Naive thymus-derived CD4-positive, alpha-beta T cell (primary cell): ENCODE measurements around the gene MXD4. TPM values are rescaled to one million over a fixed set of nuclear protein-coding genes. Genes with fewer than 3 reads are reported as not detected.
A peak's percentile ranks its signal among the peaks of the same experiment; 100 is the strongest.

ENCODE experiments used
- ATAC-seq: fragments of 150-1000 bp; cut with Tn5 transposase; 2 replicates; pipeline ENCODE4 v1.10.0; 2021; ENCODE audit warnings: mild to moderate bottlenecking, moderate library complexity
- CTCF ChIA-PET: fragments of 350-600 bp; sonication (Branson Sonifier 250); formaldehyde crosslinking; loops from one replicate; lab custom pipeline; 2021; ENCODE audit warnings: antibody characterized with exemption; lab: Charles Lee
- POLR2A ChIA-PET: fragments of 350-600 bp; sonication (Branson Sonifier 250); formaldehyde crosslinking; loops from one replicate; lab custom pipeline; 2021; ENCODE audit warnings: antibody characterized with exemption, inconsistent platforms; lab: Charles Lee
- DNase-seq, 9 donors: peaks; one replicate each; pipeline versions ENCODE4 v3.0.0 to v3.0.0-alpha.2; 2020 to 2022; ENCODE audit warnings: mixed read lengths in 1 of 9
- H3K27ac ChIP-seq: one replicate; pipeline ENCODE4 v1.7.0; 2013; ENCODE audit warnings: mild to moderate bottlenecking, low read depth, low read length, moderate library complexity
- H3K27me3 ChIP-seq, 2 donors: one replicate each; pipeline ENCODE4 v1.7.0; 2013; ENCODE audit warnings: low read length in 2 of 2, mild to moderate bottlenecking in 2 of 2, moderate library complexity in 2 of 2; ENCODE audit not compliant: control insufficient read depth in 2 of 2, insufficient read depth in 2 of 2
- H3K36me3 ChIP-seq, 3 experiments: 1 replicate in 2 of 3; 2 replicates in 1 of 3; pipeline ENCODE4 v1.7.0; 2013; ENCODE audit warnings: low read length in 3 of 3, mild to moderate bottlenecking in 3 of 3, moderate library complexity in 1 of 3; ENCODE audit not compliant: insufficient read depth in 3 of 3, control insufficient read depth in 2 of 3
- H3K4me1 ChIP-seq, 2 donors: one replicate each; pipeline ENCODE4 v1.7.0; 2013; ENCODE audit warnings: low read length in 2 of 2, mild to moderate bottlenecking in 2 of 2, moderate library complexity in 1 of 2; ENCODE audit not compliant: control insufficient read depth in 2 of 2, insufficient read depth in 2 of 2
- H3K4me3 ChIP-seq: 2 replicates; pipeline ENCODE4 v1.7.0; 2013; ENCODE audit warnings: mild to moderate bottlenecking, low read length
- H3K9me3 ChIP-seq, 3 experiments: 1 replicate in 2 of 3; 2 replicates in 1 of 3; pipeline ENCODE4 v1.7.0; 2013; ENCODE audit warnings: low read length in 3 of 3; ENCODE audit not compliant: control insufficient read depth in 2 of 3
- H3K27ac Mint-ChIP-seq, 9 donors: one replicate each; pipeline ENCODE4 v1.8.0; 2020 to 2022; ENCODE audit warnings: mixed read lengths in 9 of 9, mild to moderate bottlenecking in 8 of 9, moderate library complexity in 5 of 9, inconsistent platforms in 2 of 9
- H3K27me3 Mint-ChIP-seq, 5 donors: one replicate each; pipeline ENCODE4 v1.8.0; 2021 to 2022; ENCODE audit warnings: mixed read lengths in 5 of 5, mild to moderate bottlenecking in 1 of 5
- H3K36me3 Mint-ChIP-seq, 5 donors: one replicate each; pipeline ENCODE4 v1.8.0; 2020 to 2022; ENCODE audit warnings: mixed read lengths in 5 of 5, mild to moderate bottlenecking in 3 of 5, inconsistent platforms in 1 of 5
- H3K4me1 Mint-ChIP-seq, 7 donors: one replicate each; pipeline ENCODE4 v1.8.0; 2020 to 2022; ENCODE audit warnings: mixed read lengths in 7 of 7, mild to moderate bottlenecking in 3 of 7, inconsistent platforms in 1 of 7
- H3K4me3 Mint-ChIP-seq, 10 donors: one replicate each; pipeline ENCODE4 v1.8.0; 2020 to 2022; ENCODE audit warnings: mild to moderate bottlenecking in 10 of 10, mixed read lengths in 10 of 10, moderate library complexity in 6 of 10, inconsistent platforms in 2 of 10
- H3K9me3 Mint-ChIP-seq, 11 donors: one replicate each; pipeline ENCODE4 v1.8.0; 2020 to 2022; ENCODE audit warnings: mixed read lengths in 11 of 11, mild to moderate bottlenecking in 4 of 11, inconsistent platforms in 1 of 11, moderate library complexity in 1 of 11
- intact Hi-C, 2 donors: fragments of 100-400 bp; cut with micrococcal nuclease; formaldehyde crosslinking; loops; one replicate each; pipeline ENCODE4 v1.15.1; 2023
- polyA plus RNA-seq, 2 donors: library from polyadenylated mRNA; unstranded; fragments of 300-500 nt; fragmentation: Illumina TruSeq; gene quantifications; one replicate each; pipeline ENCODE4 v1.2.3, GENCODE V29; 2021
- total RNA-seq, 6 experiments: library from RNA in 5 of 6; stranded (reverse) in 5 of 6; gene quantifications; 1 replicate in 5 of 6; 2 replicates in 1 of 6; pipeline ENCODE4 v1.2.3 and lab custom pipeline; 2021 to 2026

MXD4 gene
- total and polyA plus RNA-seq, 7 experiments from 2014 or later = 18.9 to 106 (median 46.0) TPM

GRCh38 chr4:2269618-2270163 is 7.8 kb upstream of the MXD4 start:
- ChIA-PET POLR2A (no interaction called here), CTCF (no interaction called here)
- ATAC-seq = no peak
- H3K4me1 Mint-ChIP-seq = peaks cover 0 to 4% (median 0%) of the 10 kb centered on the region in 7 donors
- H3K27me3 Mint-ChIP-seq = no peaks in the 10 kb centered on the region
- H3K4me3 Mint-ChIP-seq = no peak overlapping the region
- H3K9me3 ChIP-seq = no peaks in the 10 kb centered on the region
- no peaks in the 10 kb centered on the region for H3K36me3 ChIP-seq
- peaks cover 0 to 1% (median 0%) of the 10 kb centered on the region in 11 donors for H3K9me3 Mint-ChIP-seq
- no peak overlapping the region for H3K4me3 ChIP-seq
- H3K4me1 ChIP-seq = no peaks in the 10 kb centered on the region
- H3K36me3 Mint-ChIP-seq = peaks cover 0 to 8% (median 3%) of the 10 kb centered on the region in 5 donors
- no peak overlapping the region for H3K27ac ChIP-seq
- no peak overlapping the region for H3K27ac Mint-ChIP-seq
- DNase-seq = no peak
- H3K27me3 ChIP-seq = no peaks in the 10 kb centered on the region
- intact Hi-C loops = no loop called here

- no peaks in the 10 kb centered on the region for H3K27me3 ChIP-seq
- Mint-ChIP-seq H3K27ac (no peak overlapping the region), H3K9me3 (peaks cover 0 to 1% (median 0%) of the 10 kb centered on the region in 11 donors), H3K27me3 (no peaks in the 10 kb centered on the region), H3K4me1 (peaks cover 0 to 4% (median 0%) of the 10 kb centered on the region in 7 donors), H3K36me3 (peaks cover 0 to 8% (median 3%) of the 10 kb centered on the region in 5 donors), H3K4me3 (no peak overlapping the region)
- ChIA-PET POLR2A (no interaction called here), CTCF (no interaction called here)
- no peaks in the 10 kb centered on the region for H3K36me3 ChIP-seq
- ATAC-seq (no peak), DNase-seq (no peak)
- no peak overlapping the region for H3K4me3 ChIP-seq
- no peaks in the 10 kb centered on the region for H3K9me3 ChIP-seq
- no peak overlapping the region for H3K27ac ChIP-seq
- H3K4me1 ChIP-seq = no peaks in the 10 kb centered on the region
- intact Hi-C loops = no loop called here
Measured at GRCh38 chr4:2269206-2269531, 7.3 kb upstream of the MXD4 start.

- Mint-ChIP-seq H3K4me1 (peaks cover 0 to 4% (median under 1%) of the 10 kb centered on the region in 7 donors), H3K27ac (peak overlapping the region in 1 of 9 donors; percentile 25), H3K36me3 (peaks cover 0 to 8% (median 3%) of the 10 kb centered on the region in 5 donors), H3K4me3 (no peak overlapping the region), H3K27me3 (no peaks in the 10 kb centered on the region), H3K9me3 (peaks cover 0 to 1% (median 0%) of the 10 kb centered on the region in 11 donors)
- ATAC-seq (no peak), DNase-seq (no peak)
- no peak overlapping the region for H3K27ac ChIP-seq
- ChIA-PET POLR2A (interaction anchor here (1.3 kb wide), 1 partner anchor 125 kb away, joined by 3 read pairs; no protein-coding TSS in a partner anchor), CTCF (no interaction called here)
- H3K4me1 ChIP-seq = no peaks in the 10 kb centered on the region
- no peaks in the 10 kb centered on the region for H3K9me3 ChIP-seq
- no peak overlapping the region for H3K4me3 ChIP-seq
- no peaks in the 10 kb centered on the region for H3K36me3 ChIP-seq
- intact Hi-C loops = no loop called here
- no peaks in the 10 kb centered on the region for H3K27me3 ChIP-seq
Measured at GRCh38 chr4:2268357-2269205, 6.7 kb upstream of the MXD4 start.

GRCh38 chr4:2267841-2268240 is 5.9 kb upstream of the MXD4 start:
- H3K27me3 Mint-ChIP-seq = no peaks in the 10 kb centered on the region
- H3K4me1 Mint-ChIP-seq = peaks cover 0 to 6% (median 2%) of the 10 kb centered on the region in 7 donors
- peaks cover 0 to 8% (median 0%) of the 10 kb centered on the region in 5 donors for H3K36me3 Mint-ChIP-seq
- ATAC-seq (no peak), DNase-seq (no peak)
- no peak overlapping the region for H3K27ac ChIP-seq
- ChIA-PET CTCF (no interaction called here), POLR2A (interaction anchor here (1.3 kb wide), 1 partner anchor 126 kb away, joined by 3 read pairs; no protein-coding TSS in a partner anchor)
- H3K4me1 ChIP-seq = peaks cover 0 to 4% of the 10 kb centered on the region in 2 donors
- no peak overlapping the region for H3K27ac Mint-ChIP-seq
- H3K4me3 Mint-ChIP-seq = no peak overlapping the region
- no peaks in the 10 kb centered on the region for H3K36me3 ChIP-seq
- H3K4me3 ChIP-seq = no peak overlapping the region
- no peaks in the 10 kb centered on the region for H3K9me3 ChIP-seq
- intact Hi-C loops = no loop called here
- H3K27me3 ChIP-seq = no peaks in the 10 kb centered on the region
- H3K9me3 Mint-ChIP-seq = peaks cover 0 to 1% (median 0%) of the 10 kb centered on the region in 11 donors

- Mint-ChIP-seq H3K4me1 (peaks cover 0 to 6% (median 1%) of the 10 kb centered on the region in 7 donors), H3K27ac (no peak overlapping the region), H3K9me3 (peaks cover 0 to 1% (median 0%) of the 10 kb centered on the region in 11 donors), H3K36me3 (peaks cover 0 to 6% (median 0%) of the 10 kb centered on the region in 5 donors), H3K4me3 (no peak overlapping the region), H3K27me3 (no peaks in the 10 kb centered on the region)
- ChIA-PET CTCF (interaction anchor here (0.5 kb wide), 1 partner anchor 46 kb away, joined by 3 read pairs; no protein-coding TSS in a partner anchor), POLR2A (interaction anchor here (0.6 to 1.3 kb wide), 2 partner anchors 21 to 126 kb away, joined by 3 to 5 read pairs; no protein-coding TSS in a partner anchor)
- no peaks in the 10 kb centered on the region for H3K27me3 ChIP-seq
- no peak for ATAC-seq
- DNase-seq = no peak
- no peak overlapping the region for H3K4me3 ChIP-seq
- no peaks in the 10 kb centered on the region for H3K36me3 ChIP-seq
- peaks cover 0 to 7% of the 10 kb centered on the region in 2 donors for H3K4me1 ChIP-seq
- H3K27ac ChIP-seq = no peak overlapping the region
- intact Hi-C loops = no loop called here
- no peaks in the 10 kb centered on the region for H3K9me3 ChIP-seq
Measured at GRCh38 chr4:2267320-2267811, 5.5 kb upstream of the MXD4 start.

GRCh38 chr4:2266821-2267220 is 4.9 kb upstream of the MXD4 start:
- H3K9me3 ChIP-seq = no peaks in the 10 kb centered on the region
- no peaks in the 10 kb centered on the region for H3K27me3 ChIP-seq
- peaks cover 0 to 6% (median 0%) of the 10 kb centered on the region in 7 donors for H3K4me1 Mint-ChIP-seq
- POLR2A ChIA-PET = interaction anchor here (0.6 kb wide), 1 partner anchor 22 kb away, joined by 5 read pairs; no protein-coding TSS in a partner anchor
- intact Hi-C loops = no loop called here
- H3K36me3 ChIP-seq = no peaks in the 10 kb centered on the region
- H3K4me3 Mint-ChIP-seq = no peak overlapping the region
- DNase-seq (no peak), ATAC-seq (no peak)
- H3K4me3 ChIP-seq = no peak overlapping the region
- peaks cover 0 to 7% of the 10 kb centered on the region in 2 donors for H3K4me1 ChIP-seq
- H3K9me3 Mint-ChIP-seq = peaks cover 0 to 1% (median 0%) of the 10 kb centered on the region in 11 donors
- H3K27ac Mint-ChIP-seq = peak overlapping the region in 1 of 9 donors; percentile 51
- CTCF ChIA-PET = no interaction called here
- H3K27ac ChIP-seq = no peak overlapping the region
- H3K27me3 Mint-ChIP-seq = no peaks in the 10 kb centered on the region
- H3K36me3 Mint-ChIP-seq = peaks cover 0 to 4% (median 0%) of the 10 kb centered on the region in 5 donors
